RKO (cell line): ENCODE data around the gene EPB42.
"Not testable (repeated sequence)": the region's sequence is repeated elsewhere in the genome, so short reads cannot be mapped to it uniquely, and the experiment has no call there.

Source experiments
- DNase-seq: peaks from one replicate; pipeline ENCODE4 v3.0.0-alpha.2; 2016; ENCODE audit warnings: low spot score

EPB42 gene

DNA sequence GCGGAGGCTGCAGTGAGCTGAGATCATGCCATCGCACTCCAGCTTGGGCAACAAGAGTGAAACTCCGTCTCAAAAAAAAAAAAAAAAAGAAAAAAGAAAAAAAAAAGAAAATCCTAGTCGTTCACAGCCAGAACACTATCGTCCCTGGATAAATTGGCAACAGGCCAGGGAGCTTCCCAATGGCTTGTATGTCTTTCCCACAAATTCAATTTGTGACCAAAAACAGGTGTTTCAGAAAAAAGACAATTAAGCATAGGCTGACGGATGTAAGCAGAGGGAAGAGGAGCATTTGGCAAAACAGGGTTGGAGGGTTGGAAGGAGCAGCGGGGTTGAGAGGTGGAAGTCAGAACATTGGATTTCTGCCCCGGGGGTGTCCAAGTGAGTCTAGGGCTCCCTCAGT is 8.5 kb downstream of the EPB42 start:
- DNase-seq = no peak

DNA sequence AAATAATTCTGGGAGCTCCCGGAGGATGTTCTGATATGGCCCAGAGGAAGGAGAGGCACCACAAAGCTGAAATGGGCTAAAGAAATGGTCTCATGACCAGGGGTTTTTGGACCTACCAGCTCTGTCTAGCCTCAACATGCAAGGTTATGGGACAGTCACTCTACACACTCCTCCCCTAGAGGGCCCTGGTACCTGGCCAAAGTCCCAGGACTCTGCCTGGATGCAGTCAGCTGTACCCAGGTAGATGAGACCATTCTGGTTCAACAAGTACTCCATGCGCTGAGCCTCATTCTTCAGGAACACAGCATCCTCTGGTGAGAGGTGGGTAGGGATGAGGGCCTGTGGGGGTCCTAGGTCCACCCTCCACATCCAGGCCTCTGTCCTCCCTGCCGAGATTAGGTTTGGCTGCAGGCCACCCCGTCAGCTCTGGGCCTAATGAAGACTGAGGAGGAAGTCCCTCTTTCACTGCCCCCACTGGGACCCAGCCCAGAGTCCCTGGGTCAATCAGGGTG is 9.5 kb downstream of the EPB42 start:
- DNase-seq = no peak

DNA sequence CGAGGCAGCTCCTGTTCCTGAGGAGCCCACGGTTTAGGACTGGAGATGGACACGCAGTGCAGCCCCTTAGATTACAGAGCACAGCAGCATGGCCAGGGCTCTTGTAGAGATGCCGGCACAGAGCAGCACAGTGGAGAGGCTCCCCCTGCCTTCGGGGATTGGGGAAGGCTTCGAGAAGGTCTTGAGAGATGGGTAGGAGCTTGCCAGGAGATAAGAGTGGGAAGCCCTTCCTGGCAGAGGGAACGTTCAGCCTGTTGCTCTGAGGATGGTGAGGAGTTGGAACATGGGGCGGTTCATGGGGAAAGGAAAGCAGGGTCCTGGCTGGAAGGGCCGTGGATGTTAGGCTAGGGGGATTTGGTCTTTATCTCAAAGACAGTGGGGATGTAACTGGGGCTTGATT is 10.0 kb downstream of the EPB42 start:
- DNase-seq = no peak

DNA sequence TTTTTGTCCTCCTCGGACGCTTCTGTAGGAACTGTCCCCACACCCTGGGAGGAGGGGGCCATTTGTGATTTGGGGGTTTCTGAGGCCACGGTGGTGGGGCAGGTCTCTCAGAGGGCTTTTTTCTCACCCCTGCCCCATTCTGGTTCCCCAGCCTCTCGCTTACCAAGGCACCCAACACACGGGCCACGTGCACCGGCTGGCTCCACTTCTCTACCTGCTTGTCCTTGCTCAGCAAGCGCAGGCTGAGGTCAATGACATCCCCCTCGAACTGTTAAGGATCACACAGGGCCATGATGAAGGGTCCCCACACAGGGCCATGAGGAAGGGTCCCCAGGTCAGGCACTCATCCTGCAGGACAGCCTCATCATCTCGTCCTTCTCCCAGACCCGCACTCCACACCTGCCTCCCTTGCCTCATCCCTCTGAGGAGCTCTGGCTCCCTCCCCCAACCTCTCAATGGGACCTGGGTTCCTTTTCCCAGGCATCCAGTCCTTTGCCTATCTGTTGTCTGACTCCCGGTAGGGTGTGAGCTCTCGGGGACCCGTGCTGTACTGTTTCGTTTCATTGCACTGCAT is 10.6 kb downstream of the EPB42 start:
- no peak for DNase-seq

DNA sequence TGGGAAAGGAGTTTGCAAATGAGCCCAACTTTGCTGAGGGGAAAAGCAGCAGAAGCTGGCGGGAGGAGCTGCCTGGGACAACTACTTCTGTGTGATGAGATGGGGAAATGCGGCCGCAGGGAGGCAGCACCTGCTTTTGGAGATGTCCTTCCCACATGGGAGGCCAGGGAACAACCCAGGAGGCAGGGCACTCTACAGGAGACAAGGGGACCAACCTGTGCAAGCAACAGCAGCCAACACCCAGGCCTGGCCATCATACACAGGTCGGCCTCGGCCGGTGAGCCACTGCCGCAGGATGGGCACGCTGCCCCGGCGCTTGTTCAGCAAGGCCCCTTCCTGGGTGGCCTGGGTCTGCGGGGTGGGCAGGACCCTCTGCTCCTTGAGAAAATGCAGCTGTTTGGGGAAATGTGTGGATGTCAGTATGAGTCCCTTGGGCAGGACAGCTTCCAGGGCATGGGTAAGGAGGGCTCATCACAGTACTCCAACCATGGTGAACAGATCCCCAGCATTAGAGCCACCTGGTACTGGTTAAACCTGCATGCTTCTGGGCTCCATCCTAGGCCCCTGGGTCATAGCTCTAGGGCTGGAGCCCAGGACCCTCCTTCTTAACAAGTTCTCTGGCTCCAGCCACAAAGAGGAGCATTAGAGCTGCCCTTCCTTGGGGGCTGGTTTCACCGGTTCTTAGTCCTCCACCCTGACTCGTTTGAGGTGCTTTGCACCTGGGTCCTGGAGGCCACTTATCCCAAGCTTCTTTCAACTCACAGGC is 11.6 kb downstream of the EPB42 start:
- DNase-seq = no peak

DNA sequence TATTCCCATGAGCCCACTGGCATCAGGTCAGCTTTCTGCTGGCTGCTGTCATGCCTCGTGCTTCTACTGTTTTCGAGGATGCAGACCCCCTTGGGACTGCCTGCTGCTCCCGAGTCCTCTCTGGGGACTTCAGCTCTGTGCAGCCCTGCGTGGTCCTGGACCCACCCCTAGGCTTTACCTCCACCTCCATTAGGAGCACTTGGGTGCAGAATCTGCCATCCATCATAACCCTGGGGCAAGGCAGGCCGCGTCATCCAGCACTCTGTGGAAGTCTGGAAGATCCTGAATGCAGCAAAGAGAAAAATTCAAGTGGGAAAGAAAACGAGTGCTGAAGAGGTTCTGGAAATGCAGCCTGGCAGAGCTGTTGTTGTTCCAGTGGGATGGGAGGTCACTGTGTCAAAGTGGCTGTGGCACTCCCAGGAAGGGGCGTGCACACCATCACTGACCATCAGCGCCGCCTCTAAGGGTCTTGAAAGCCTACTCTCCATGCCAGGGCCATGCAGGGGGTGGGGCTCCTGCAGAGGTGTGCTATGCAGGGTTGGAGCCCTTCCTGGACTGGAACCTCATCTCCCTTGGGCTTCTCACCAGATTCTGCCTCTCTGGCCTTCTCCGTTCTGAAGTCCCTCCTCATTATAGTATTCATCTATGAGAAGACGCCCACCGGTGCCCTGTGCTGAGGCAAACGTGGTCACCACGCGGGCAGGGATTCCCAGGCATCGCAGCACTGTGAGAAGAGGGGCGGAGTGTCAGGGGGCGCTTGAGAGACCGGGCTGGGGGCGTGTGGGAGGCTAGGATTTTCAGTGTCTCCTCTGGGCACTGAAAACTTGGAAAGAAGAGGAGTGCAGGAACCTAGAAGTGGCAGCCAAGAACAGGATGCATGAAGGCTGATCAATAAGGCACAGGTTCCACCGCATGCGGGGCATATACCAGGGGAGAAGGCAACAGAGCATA is 12.5 kb downstream of the EPB42 start:
- DNase-seq = no peak

DNA sequence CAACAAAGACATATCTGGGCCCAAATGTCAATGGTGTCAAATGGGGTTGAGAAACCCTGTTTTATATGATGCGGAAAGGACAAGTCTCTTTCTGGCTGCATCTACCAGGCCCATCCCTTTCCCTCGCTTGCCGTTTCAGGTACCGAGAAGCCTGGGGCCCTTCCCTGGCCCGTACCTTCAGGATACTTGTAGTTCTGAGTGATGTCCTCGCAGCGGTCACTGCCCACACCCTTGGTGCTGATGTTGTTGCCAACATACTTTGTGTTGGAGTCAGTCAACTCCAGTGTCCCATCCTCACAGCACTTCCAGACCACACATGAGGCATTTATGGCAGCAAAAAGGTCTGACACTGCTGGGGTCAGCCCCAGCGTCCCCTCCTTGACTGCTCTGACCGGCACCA is 13.8 kb downstream of the EPB42 start:
- DNase-seq = no peak

DNA sequence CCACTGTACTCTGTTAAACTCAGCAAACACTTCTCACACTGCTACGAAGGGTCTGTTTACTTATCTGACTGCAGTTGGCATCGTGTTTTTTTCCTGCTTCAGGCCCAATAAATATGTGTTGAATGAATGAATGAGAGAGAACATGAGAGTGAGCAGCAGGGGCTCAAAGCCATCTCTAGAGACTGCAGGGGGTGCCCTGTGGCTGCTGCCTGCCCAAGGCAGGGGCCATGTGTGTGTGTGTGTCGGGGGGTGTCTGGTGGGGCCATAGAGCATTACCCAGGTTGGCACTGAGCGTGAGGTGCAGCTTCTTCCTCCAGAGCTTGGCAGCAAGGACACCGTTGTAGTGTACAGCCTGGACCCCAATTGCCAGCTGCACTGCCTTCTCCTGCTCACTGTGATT is 14.8 kb downstream of the EPB42 start:
- no peak for DNase-seq

DNA sequence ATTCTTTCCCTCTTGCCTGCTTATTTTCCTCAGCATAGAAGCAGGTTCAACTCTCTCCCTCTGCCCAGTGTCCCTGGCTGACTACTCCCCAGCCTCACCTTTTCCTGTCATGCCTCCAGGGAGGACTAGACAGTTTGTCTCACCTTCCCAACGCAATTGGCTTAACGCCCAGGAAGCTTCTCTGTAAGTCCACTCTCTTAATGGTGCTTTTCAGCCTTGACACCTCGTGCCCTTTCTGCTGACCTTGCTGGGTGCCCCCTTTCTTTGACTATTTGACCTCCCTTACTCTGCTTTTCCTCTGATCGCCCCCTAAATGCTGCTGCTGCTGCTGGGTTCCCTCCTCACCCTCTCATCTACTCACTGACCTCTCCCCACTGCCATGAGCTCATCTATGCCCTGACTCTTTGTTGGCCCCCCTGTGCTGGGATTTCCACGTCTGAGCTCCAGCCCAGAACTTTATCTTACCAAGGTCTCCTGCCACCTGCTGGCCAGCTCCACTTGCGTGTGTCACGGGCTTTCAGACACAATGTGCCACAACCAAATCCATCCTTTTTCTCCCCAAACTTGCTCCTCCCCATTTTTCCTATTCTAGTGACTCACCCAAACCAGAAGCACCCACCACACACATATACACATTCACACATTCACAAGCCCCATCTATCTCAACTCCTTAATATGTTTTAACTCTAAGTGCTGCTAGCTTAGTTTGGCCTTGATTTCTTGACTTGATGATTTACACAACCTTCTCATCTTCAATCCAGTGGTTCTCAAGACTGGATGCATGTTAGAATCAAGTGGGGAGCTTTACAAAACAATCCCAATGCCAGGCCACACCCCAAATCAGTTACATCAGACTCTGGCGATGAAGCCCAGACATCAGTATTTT is 16.6 kb downstream of the EPB42 start:
- peak; percentile 72 for DNase-seq

DNA sequence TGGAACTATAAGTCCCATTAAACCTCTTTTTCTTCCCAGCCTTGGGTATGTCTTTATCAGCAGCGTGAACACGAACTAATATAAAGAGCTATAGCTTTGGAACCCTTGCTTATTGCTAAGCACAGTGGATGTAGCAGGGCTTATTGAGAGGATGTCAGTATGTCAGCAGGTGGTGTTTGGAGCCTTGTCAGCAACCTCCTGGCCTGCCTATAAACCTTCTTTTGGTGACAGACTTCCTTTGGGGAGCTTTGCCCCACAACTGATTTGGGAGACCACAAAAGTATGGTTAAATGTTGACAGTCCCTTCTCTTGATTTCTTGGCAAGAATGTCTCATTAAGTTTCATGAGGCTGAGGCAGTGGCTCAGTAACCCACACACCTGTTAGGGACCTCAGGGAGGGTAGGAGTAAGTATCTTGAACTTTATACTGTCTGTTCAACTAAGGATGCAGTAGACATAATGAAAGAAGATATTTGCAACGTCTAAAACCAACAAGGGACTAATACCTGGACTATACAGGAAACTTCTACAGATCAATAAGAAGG is 20.8 kb downstream of the EPB42 start:
- no peak for DNase-seq

DNA sequence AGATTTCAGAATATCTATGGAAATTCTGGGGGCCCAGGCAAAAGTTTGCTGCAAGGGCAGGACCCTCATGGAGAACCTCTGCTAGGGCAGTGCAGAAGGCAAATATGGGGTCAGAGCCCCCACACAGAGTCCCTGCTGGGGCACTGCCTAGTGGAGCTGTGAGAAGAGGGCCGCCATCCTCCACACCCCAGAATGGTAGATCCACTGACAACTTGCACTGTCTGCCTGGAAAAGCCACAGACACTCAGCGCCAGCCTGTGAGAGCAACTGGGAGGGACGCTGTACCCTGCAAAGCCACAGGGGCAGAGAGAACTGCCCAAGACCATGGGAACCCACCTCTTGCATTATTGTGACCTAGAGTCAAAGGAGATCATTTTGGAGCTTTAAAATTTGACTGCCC is 21.8 kb downstream of the EPB42 start:
- no peak for DNase-seq

DNA sequence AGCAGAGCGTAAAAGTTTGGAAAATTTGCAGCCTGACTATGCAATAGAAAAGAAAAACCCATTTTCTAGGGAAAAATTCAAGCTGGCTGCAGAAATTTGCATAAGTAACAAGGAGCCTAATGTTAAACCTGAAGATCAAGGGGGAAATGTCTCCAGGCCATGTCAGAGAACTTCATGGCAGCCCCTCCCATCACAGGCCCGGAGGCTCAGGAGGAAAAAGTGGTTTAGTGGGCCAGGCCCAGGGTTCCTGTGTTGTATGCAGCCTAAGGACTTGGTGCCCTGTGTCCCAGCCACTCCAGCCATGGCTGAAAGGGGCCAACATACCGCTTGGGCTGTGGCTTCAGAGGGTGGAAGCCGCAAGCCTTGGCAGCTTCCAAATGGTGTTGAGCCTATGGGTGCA is 22.3 kb downstream of the EPB42 start:
- DNase-seq = not testable (repeated sequence)

DNA sequence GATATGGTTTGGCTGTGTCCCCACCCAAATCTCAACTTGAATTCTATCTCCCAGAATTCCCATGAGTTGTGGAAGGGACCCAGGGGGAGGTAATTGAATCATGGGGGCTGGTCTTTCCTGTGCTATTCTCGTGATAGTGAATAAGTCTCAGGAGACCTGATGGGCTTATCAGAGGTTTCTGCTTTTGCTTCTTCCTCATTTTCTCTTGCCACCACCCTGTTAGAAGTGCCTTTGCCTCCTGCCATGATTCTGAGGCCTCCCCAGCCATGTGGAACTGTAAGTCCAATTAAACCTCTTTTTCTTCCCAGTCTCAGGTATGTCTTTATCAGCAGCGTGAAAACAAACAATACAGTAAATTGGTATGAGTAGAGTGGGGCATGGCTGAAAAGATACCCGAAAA is 23.0 kb downstream of the EPB42 start:
- DNase-seq = not testable (repeated sequence)

DNA sequence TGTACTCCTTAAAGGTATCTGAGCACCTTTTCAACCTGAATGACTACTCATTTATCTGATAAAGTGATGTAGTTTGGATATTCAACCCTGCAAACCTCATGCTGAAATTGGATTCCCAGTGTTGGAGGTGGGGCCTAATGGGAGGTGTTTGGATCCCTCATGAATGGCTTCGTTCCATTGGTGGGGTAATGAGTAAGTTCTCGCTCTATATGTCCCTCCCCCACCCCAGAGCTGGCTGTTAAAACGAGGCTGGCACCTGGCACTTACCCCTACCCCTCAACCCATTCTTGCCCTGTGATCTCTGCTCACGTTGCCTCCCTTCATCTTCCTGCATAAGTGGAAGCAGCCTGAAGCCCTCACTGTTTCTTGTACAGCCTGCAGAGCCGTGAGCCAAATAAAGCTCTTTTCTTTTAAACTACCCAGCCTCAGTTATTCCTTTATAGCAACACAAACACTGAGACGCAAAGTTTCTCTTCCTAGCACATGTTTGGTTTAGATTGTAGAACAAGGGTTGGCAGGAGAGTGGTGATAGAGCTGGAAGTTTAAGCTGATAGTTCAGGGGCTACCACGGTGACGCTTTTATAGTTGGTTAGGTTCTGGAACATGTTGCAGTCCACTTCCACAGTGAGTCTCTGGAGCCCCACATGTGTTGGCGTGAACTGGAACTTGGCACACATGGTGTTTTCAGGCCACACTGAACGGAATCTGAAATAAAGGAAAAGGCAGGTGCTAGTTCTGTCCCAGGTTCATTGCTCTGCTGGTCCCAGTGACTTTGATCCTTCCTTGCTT is 23.9 kb downstream of the EPB42 start:
- no peak for DNase-seq

DNA sequence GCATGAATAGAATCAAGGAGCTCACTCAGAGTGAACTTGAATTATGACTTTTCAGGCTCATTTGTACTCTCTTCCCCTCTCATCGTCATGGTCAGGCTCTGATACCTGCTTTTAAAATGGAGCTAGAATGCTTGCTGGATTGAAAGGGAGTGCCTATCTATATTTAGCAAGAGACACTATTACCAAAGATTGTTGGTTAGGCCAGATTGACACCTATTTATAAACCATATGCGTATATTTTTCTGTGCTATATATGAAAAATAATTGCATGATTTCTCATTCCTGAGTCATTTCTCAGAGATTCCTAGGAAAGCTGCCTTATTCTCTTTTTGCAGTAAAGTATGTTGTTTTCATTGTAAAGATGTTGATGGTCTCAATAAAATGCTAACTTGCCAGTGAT is 26.0 kb downstream of the EPB42 start:
- DNase-seq = no peak

DNA sequence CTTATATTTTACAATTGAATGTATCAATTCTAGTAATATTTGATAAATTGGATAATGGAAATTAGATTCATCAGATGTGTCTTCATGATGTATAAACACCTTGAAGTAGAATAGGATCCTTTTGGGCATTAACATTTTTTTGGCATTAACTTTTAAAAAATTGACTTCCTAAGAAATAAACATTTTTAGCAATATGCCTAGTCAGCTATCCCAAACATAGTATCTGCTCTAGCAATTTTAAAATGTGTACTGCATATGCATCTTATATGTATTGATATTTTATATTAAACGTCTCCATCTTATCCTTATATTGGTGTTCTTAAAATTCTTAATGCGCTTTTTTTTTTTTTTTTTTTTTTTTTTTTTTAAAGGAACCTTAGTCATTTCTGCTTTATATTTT is 27.1 kb downstream of the EPB42 start:
- no peak for DNase-seq

DNA sequence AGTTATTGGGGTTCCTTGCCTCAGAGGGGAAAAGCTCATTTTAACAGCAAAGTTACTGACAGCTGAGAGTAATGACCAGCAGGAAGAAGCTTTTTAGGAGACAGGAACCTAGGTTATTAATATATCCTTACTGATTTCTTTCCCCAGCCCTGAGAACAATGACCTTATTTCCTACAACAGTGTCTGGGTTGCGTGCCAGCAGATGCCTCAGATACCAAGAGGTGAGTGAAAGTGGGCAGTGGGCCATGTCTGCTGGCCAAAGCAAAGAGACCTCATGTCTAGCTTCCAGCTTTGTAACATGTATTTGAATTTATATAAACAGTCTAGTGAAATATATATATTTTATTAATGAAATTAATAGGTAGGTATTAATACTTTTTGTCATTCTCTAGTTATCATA is 30.6 kb downstream of the EPB42 start:
- DNase-seq = no peak

DNA sequence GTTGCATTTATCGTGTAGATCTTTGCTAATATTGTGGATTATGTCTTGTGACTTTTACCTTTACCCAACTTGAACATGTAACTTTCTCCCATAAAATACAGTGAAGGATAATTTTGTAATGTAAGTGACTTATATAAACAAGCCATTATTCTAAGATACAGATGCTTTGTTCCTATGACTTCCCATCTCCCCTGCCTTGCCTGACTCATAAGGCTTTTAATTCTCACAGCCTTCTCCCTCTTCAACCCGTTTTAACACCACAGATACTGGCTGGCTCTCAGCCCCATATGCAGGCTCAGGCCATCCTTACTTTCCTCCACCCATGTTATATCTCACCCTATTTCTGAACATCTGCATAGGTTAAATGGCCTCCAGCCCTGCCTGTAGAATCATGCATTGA is 31.5 kb downstream of the EPB42 start:
- no peak for DNase-seq

DNA sequence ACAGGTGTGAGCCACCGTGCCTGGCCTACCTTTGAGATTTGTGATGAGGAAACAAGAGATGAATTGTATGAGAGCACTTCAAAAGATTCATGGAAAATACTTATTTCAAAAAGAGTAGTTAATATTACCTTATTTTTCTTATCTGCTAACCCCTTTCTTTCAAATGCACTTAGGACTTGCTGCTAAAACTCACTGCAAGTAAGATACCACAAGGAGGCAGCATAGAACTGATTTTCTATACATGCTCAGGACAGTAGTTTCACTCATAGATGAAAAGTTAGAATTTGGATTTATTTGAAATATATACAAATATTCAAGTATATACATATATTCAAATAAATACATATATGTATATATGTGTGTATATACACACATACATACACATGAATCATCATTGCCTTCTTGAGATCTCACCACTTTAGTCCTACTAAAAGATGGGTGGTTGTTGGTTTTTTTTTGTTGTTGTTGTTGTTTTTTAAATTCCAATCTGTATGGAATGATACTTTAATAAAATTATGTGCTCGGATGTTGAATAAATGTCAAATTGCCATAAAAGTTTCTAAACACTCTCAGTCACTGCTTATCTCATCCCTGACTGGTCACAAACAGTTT is 33.2 kb downstream of the EPB42 start:
- DNase-seq = peak; percentile 84

DNA sequence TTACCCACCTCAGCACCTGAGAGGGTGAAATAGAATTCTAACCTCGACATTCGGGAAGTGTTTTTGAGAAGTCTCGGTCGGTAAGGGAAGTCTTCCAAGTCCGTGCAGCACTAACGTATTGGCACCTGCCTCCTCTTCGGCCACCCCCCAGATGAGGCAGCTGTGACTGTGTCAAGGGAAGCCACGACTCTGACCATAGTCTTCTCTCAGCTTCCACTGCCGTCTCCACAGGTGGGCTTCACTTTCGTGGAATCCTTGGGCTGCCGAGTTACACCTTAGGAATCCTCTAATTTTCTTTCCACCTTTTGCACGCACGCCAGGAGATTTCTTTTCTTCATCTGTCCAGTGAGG is 34.8 kb downstream of the EPB42 start:
- DNase-seq = peak; percentile 50
